Stimulated activated CD4-positive, alpha-beta T cell treated with anti-CD3 and anti-CD28 coated beads, Interleukin-4, amount 100 ng/mL, for 48 hours (primary cell): Measurements from ENCODE around the gene HECTD4.
A peak's percentile ranks its signal among the peaks of the same experiment; 100 is the strongest.
"Not testable (repeated sequence)": the region's sequence is repeated elsewhere in the genome, so short reads cannot be mapped to it uniquely, and the experiment has no call there.

Source experiments
- DNase-seq, 2 donors: peaks; one replicate each; pipeline ENCODE4 v3.0.0-alpha.2; 2020; ENCODE audit warnings: low read depth in 2 of 2

The HECTD4 gene

GRCh38 chr12:112159146-112159541 lies 223.1 kb downstream of the HECTD4 start:
- no peak for DNase-seq

GRCh38 chr12:112158461-112159145 lies 223.6 kb downstream of the HECTD4 start:
- not testable (repeated sequence) for DNase-seq

GRCh38 chr12:112153893-112154219 lies 228.4 kb downstream of the HECTD4 start:
- DNase-seq, result no peak

- no peak for DNase-seq
Observed at GRCh38 chr12:112153181-112153892, 228.9 kb downstream of the HECTD4 start.

GRCh38 chr12:112151766-112152541 lies 230.3 kb downstream of the HECTD4 start:
- no peak for DNase-seq

- no peak for DNase-seq
Observed at GRCh38 chr12:112149596-112149995, 232.6 kb downstream of the HECTD4 start.

- DNase-seq, result no peak
Observed at GRCh38 chr12:112148031-112148513, 234.2 kb downstream of the HECTD4 start.

- no peak for DNase-seq
Observed at GRCh38 chr12:112146123-112146522, 236.1 kb downstream of the HECTD4 start.

GRCh38 chr12:112140728-112141127 lies 241.5 kb downstream of the HECTD4 start:
- DNase-seq, result no peak

- DNase-seq, result no peak
Observed at GRCh38 chr12:112134731-112135130, 247.5 kb downstream of the HECTD4 start.

- DNase-seq, result no peak
Observed at GRCh38 chr12:112133418-112133817, 248.8 kb downstream of the HECTD4 start.

GRCh38 chr12:112131686-112132085 lies 250.5 kb downstream of the HECTD4 start:
- no peak for DNase-seq

- DNase-seq, result no peak
Observed at GRCh38 chr12:112130441-112130998, 251.7 kb downstream of the HECTD4 start.

- no peak for DNase-seq
Observed at GRCh38 chr12:112126911-112127310, 255.3 kb downstream of the HECTD4 start.

GRCh38 chr12:112126000-112126438 lies 256.2 kb downstream of the HECTD4 start:
- DNase-seq, result no peak

- DNase-seq, result peak; percentile 96 to 98
Observed at GRCh38 chr12:112125250-112125999, 256.8 kb downstream of the HECTD4 start, which contains the start of gene TRAFD1. TRAFD1 (plus strand) TSS chr12:112125560; CDS start chr12:112130523, 4,963 bp downstream.

- no peak for DNase-seq
Observed at GRCh38 chr12:112124918-112125249, 257.3 kb downstream of the HECTD4 start.

- DNase-seq, result no peak
Observed at GRCh38 chr12:112122823-112123690, 259.2 kb downstream of the HECTD4 start.

GRCh38 chr12:112121780-112122565 lies 260.3 kb downstream of the HECTD4 start:
- no peak for DNase-seq

GRCh38 chr12:112117685-112118084 lies 264.5 kb downstream of the HECTD4 start:
- DNase-seq, result no peak
